Measurements from ENCODE around the gene CEP97.

DNA sequence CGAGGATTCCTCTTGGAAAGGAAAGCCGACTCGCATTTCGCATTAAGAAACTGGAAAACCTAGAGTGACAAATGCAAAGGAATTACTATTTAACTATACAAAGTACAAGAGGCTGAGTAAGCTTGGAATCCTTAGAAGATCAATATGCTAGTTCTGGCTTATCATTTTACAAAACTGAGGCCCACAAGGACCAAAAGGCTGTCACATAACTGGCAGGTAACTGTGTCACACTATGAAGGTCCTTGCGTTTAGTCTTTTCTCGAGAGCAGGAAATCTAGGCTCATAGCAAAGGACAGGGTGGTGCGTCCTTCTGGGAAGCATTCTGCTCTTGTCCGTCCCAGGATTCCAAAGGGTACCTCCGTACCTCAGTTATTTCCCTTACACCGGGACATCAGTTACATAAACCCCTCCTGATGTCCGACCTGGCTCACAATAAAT, 38.5 kb upstream of the CEP97 start:
- TF ChIP-seq, protein P1, sequence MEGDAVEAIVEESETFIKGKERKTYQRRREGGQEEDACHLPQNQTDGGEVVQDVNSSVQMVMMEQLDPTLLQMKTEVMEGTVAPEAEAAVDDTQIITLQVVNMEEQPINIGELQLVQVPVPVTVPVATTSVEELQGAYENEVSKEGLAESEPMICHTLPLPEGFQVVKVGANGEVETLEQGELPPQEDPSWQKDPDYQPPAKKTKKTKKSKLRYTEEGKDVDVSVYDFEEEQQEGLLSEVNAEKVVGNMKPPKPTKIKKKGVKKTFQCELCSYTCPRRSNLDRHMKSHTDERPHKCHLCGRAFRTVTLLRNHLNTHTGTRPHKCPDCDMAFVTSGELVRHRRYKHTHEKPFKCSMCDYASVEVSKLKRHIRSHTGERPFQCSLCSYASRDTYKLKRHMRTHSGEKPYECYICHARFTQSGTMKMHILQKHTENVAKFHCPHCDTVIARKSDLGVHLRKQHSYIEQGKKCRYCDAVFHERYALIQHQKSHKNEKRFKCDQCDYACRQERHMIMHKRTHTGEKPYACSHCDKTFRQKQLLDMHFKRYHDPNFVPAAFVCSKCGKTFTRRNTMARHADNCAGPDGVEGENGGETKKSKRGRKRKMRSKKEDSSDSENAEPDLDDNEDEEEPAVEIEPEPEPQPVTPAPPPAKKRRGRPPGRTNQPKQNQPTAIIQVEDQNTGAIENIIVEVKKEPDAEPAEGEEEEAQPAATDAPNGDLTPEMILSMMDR (conservative IDR thresholded peaks at IDR 0.05): no peak
- no peak for TF ChIP-seq EZH2 (IDR thresholded peaks at IDR 0.05; ENCODE audit: low read depth)
